Activated CD4-positive, CD25-positive, alpha-beta regulatory T cell treated with anti-CD3 and anti-CD28 coated beads, Interleukin-2, amount 50 U/mL, for 16 hours (primary cell): ENCODE results near the gene MAPK10.

Experiments
- DNase-seq: peaks from one replicate; pipeline ENCODE4 v3.0.0-alpha.2; 2020; ENCODE audit warnings: low read depth, low spot score

Gene MAPK10

DNA sequence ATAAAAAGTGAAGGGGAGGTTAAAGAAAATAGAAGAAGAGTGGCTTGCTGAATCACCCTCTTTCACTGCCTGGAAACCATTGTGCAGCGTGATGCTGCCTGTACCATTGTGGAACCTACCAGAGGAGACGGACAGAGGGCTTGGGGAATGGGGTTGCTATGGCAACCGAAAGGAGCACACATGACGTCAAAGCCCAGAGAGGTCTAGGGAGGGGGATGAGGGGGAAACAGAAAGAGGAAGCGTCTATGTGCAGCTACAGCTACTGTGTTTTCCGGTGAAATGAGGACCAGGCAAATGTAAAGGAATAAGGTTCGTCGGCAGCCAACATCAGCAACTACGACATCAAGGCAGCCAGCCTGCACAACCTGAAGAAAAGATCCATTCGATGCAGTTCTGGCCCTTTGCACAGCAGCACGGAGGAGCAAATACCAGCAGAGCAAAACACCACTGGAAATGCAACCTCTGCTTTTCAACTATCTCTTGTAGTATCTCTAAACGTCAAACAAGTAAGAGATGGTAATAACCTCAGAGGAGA is at the start of gene MAPK10:
Gene MAPK10, minus strand, starts transcription at position 110 of the 535 bp plus-strand sequence.
- DNase-seq, result no peak

DNA sequence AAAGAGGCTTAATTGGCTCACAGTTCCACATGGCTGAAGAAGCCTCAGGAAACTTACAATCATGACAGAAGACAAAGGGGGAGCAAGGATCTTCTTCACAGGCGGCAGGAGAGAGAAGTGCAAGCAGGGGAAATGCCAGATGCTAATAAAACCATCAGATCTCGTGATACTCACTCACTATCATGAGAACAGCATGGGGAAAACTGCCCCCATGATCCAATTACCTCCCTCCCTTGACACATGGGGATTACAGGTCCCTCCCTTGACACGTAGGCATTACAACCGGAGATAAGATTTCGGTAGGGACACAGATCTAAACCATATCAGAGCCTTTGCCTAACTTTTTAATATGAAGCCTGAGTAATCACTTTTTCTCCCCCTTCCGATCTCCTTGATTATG is 43.7 kb upstream of the MAPK10 start:
- DNase-seq, result no peak

DNA sequence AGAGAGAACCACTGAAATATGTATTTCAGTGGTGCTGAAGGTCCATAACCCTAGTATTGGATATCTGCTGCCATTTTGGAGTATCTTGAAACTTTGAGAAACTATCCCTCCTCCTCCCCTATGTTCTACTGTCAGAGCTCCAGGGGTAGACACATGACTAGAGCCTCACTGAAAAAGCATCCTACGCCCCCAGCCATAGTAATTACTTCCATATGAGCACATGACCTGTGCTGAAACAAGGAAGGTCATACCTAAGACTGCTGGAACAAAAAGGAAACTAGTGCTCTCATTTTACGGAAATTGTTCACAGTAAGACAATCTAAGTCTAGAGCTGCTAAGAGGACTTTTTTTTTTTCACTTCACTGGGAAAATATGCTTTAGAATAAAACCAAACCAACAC is 42.0 kb upstream of the MAPK10 start:
- DNase-seq, result no peak

DNA sequence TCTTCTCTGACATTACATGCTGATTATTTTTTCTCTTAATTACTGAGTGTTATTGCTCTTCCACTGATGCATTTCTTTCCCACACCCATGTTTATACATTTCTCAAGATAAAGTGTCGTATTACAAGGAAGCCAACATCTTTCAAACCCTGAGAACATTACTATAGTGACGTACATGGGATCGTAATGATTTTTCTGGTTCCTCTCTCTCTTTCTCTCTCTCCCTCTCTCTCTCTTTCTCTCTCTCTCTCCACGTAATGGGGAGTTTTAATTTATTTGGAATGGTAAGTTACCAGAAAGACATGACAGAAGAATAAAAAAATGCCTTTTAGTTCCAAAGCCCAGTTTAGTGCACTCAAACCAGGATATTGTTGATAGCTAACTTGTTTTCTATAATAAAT is 40.4 kb upstream of the MAPK10 start:
- DNase-seq, result no peak

DNA sequence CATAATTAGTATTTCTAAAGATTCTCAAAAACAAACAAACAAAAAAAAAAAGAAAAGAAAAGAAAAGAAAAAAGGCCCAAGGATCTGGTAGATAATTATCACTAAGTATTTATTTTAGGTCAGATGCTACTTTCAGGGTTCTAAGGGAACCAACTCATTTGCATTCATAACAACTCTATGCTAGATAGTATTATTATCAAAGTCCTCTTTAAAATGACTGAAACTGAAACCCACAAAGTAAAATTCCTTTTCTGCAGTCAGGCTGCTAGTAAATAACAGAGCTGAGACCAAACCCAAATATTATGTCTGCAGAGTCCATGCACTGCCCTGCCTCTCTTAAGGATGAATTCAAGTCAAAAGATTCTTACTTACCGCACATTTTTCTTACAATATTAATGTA is 38.3 kb upstream of the MAPK10 start:
- DNase-seq, result no peak

DNA sequence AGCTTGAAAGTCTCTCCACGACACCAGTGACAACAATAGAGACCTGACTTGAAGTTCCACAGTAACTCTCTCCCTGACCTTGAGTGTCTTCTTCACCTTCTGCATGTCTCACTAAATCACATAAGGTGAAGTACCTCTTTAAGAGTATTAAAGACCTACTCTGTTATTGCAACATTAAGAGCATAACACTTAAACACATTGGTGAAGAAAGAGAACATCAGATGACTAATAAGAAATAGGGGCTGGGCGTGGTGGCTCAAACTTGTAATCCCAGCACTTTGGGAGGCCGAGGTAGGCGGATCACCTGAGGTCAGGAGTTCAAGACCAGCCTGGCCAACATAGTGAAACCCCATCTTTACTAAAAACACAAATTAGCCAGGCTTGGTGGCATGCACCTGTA is 33.9 kb upstream of the MAPK10 start:
- no peak for DNase-seq

DNA sequence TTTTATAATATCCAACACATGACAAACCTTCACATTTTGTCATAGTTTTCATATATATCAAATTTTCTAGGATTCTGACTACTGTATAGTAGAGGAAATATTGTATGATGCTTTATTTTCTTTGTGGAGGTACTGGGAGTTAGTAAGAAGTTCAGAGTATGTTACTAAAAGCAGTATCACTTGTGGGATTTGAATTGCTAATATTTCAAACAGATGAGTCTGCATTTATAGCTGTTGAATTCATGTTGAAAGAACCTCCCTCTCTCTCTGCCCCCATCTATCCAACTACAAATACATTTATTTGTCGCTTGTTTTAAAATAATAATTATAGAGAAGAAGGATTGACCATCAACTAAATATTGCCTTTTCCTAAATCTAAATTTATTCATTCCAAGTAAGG is 29.8 kb upstream of the MAPK10 start:
- no peak for DNase-seq

DNA sequence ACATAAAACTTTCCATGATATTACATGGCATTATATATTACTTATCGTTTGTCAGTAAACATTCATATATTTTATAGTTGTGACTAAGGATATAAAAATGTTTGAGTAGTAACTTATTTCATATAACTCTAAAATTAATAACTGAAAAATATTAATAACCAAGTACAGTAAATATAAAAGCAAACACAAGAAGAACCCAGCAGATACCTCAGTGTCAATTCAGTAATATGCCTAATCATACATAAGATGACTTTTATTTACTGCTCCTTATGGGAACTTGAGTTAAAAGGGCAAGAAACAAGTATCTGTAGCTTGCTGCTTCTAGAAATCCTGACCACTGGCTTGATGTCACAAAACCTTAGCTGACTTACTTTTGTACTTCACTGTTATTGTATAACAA is 28.4 kb upstream of the MAPK10 start:
- no peak for DNase-seq

DNA sequence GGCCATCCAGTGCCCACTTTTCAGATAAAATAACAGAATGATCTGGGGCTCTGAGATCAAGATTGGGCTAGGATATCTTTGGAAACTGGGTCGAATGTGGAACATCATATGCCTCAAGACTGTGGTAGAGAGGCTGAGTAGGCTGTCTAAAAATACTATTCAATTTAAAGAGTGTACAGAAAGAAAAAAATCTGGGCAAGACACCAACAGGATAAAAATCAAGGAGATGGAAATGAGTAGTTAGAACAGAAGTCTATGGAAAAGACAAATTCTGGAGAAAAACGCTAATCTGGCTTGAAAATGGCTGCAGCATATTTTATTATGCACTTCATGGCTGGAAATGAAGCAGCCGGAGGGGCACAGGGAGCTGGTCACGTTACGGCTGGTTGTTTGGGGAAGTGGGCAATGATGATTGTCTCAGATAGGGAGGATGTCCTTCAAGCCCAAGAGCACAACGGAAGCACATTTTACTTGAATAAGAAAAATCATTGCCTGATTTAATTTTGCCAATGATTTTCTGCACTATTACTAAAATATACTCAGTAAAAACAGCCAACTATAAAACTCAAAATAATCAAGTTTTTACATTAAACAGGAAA is 27.1 kb upstream of the MAPK10 start:
- no peak for DNase-seq

DNA sequence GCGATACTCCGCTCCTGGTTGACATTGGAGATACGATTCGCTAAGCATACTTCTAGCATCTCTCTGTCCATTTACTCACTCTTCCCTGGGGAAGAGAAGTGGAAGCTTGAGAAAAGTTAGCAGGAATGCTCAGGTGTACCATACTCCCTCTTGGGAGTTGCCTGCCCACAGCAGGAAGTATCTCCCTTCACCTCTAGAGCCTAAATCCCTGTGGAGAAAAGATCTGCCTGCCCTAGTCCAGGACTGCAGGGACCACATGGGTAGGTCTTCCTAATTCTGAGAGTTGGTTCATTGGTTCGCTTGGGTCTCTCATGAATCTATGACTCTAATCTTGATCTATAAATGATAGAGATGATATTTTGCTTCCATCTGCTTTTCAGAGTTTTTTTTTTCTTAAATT is 26.3 kb upstream of the MAPK10 start:
- DNase-seq, result no peak

DNA sequence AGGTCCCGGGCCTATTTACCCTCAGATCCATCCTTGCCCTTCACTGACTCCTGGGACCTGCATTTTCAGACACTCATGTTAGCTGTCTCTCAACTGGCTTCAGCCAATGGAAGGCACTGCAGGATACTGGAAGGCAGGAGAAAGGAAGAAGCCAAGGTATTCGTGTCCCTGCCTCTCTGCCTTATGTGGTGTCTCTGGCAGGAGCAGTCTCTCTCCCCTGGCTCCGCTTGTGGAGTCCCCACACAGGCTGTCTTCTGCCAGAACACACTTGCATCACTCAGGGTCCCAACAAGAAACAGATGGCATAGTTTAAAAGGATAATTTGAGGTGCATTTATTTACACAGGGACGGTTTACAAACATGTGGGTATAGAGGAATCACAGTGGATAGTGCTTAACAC is 21.6 kb upstream of the MAPK10 start:
- DNase-seq, result no peak

DNA sequence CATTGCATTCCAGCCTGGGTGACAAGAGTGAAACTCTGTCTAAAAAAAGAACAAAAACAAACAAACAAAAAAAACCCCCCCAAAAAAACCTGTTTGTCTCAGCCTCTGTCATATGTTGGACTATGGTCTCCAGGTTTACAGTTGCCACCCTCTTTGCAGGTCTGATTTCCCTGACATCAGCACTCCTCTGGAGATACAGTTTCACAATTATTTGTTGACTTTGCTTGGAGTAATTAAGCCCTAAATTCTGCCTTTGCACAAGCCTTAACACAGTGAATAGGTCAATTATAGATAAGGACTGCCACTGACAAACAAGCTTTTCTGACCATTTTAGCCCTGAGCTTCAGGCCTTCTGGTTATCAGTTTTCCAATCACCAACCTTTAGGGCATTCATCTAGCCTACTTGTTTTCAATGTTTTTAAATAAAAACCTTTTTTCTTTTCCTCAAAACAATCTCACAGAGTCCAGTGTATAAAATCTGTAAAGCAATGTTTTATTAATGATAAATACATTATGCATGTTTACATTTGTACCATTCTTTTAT is 20.4 kb upstream of the MAPK10 start:
- DNase-seq, result no peak

DNA sequence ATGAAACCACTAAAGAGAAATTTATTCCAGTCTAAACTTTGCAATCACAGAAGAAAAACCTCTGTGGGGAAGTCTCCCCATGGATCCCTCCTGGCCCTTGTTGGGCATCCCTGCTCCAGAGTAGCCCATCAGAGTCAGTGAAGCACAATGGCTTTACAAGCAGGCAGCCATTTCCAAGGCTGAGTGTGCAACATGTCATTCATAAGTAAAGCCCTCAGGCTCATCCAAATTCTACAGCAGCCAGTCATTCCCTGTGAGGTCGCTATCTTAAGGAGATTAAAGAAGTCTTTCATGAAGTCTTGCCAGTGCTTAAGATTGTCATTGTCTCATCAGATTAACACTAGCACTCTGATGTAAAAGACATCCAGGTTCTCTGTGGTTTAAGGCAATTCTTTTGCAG is 17.0 kb upstream of the MAPK10 start:
- no peak for DNase-seq

DNA sequence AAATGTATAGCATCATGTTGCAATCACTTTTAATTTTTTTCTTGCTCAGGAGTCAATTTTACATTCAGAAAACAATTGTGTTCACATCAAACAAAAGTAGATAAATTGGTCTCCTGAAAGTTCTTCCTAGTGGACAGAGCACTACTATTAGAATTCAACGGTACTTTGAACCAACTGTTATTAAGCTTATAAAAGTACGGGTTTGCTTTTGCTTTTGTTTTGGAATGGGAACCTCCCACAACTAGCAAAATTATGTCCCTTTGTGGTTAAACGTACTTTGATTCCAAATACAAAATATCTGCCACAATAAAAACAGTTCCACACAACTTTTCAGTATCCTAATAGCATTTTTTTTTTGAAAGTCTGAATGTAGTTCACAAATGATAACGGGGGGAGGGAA is 8.6 kb upstream of the MAPK10 start:
- DNase-seq, result no peak

DNA sequence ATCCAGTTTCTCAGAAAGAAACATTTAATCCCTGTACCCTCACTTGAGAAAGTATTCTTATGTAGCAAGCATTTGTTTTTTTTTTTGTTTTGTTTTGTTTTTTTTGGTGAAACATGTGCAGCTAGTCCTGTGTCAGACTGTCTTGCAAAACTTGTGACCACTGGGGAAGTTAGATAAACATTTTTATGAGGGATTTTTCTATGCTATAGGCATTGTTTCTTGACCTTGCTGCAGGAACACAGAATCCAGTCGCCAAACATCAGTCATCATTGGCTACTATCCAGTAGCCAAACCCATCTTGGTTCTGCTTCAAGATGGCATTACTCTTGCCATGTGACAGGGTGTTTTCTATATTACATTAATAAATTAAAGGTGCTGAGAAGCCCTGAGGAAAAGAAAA is 7.7 kb upstream of the MAPK10 start:
- no peak for DNase-seq

DNA sequence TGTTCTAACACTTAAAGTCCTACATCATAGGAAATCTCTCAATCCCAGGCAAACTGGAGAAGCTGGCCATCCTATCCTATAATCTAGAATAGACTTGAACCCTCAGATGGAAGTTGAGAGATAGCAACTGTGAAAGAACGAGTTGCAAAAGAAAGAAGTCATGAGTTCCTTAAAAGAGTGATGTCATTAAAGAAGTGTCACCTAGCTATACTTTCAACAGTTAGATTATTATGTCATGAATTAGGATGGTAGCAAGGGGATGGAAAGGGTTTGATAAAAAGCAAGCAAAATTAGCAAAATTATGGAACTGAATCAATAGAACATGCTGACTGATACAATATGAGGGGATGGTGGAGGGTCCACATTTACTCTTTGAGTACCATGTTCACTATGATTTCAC is 7.1 kb upstream of the MAPK10 start:
- DNase-seq, result no peak

DNA sequence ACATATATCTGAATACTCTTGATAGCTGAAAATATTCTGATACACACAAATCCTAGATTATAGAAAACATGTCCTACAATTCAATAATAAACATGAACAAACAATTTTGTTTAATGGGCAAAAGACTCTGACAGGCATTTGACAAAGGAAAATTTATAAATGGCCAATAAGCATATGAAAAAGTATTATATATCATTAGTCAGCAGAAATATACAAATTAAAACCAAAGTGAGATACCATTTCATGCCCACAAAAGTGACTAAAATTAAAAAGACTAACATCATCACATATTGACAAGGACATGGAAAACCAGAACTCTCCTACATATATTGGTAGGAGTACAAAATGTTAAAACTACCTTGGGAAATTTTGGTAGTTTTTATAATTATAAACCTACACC is 2.7 kb upstream of the MAPK10 start:
- no peak for DNase-seq

DNA sequence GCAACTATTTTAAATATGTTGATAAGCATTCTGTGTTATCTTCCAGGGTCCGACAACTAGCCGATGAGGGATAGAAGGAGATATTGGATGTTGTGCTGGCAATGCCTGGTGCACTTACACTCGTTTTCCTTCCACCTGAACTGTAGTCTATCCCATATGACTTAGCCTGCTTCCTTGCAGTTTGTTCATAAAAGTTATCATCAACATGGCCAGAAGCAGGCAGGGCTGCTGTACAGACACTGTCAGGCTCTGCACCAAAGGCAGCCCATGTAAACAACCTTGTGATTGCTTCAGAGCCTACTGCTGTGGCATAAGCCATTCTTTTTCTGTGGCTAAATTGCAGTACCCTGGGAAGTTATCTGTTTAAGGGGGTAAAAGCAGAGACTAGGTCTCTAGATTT is 1.6 kb downstream of the MAPK10 start:
- no peak for DNase-seq

DNA sequence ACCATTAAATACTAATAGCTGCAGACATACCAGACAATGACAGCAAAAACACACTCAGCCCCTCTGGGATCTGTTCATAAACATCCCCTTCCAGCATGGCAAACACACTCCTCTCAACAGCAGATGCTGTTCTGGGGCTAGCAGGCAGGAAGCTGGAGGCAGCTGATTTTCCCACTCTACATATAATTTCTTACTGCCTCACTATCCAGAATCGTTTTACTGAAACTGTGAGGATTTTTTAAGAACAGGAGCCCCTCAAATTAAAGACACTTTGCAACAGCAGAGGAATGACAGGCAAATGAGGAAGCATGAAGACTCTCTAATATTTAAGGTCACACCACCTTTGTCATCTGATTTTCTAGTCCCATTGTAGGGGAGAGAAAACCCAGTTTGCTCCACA is 2.2 kb downstream of the MAPK10 start:
- no peak for DNase-seq

DNA sequence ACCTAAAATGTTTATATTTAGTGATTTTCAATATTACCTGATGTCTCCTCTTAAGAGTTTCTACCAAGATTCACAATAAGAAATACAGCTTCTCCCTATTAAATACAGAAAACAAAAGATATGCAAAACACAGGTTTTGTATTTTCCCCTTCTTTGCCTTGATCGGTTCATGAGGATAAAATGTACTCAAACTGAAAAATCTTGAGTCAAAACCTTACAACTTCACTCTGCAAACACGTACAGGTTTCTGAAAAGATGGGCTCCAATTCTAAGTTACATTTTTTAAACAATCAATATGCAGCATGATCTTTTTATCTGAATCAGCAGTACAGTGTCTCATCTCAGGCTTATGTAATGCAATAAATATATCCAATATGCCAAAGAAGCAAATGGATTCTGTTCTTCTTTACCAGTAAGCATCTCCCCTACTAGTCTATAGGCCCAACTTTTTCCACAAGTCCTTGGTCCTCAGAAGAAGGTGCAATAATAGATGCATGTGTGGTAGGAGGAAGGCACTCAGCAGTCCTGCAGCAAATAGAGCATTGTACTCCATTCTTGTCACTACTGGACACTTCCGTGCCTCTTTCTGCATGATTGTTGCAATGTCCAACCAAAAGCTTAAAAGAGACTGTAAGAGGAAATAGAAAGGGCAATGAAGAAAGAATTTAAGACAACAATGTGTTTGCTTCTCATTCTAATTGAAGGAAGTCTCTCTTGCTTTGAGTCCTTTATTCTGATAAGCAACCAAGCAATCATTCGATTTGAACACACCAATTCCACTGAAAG is 3.2 kb downstream of the MAPK10 start:
- DNase-seq, result no peak

DNA sequence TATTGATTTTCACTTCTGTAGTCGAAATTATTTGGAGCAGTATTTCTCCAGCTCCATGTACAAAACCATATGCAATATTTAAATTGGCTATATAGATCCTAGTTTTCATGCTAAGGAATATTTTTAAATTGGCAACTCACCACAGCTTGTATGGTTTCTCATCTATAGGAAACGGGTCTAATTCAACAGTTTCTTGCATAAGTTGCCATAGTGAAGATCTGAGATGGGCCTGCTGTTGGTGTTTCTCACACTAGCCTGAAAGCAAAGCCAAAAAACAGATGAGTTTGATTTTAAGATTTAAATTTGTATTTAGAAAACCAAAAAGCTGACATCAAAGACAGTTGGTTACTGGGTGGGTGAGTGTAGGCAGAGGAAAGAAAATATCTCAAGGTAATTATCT is 5.5 kb downstream of the MAPK10 start:
- DNase-seq, result no peak

DNA sequence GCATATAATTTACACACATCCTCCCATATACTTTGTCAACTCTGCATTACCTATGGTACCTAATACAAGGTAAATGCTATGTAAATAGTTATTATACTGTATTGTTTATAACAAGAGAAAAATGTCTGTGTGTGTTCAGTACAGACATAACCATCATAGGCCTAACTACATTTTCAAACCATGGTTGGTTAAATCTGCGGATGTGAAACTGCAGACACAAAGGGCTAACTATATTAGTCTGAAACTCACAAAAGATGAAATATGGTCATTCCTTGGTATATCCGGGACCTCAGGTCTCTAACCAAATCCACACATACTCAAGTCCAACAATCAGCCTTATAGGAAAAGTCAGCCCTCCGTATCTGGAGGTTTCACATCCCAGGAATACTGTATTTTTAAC is 13.5 kb downstream of the MAPK10 start:
- DNase-seq, result no peak

DNA sequence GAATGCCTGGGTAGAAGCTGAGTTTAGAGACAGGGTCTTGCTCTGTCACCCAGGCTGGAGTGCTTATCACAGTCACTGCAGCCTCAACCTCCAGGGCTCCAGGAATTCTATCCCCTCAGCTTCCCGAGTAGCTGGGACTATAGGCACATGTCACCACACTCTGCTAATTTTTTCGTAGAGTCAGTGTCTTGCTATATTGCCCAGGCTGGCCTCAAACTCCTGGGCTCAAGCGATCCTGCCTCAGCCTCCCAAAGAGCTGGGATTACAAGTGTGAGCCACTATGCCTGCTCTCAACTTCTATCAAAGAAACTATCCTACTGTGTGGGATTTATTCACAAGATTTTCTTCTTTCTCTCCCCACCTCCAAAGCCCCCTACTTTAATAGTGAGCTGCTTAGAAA is 15.7 kb downstream of the MAPK10 start:
- no peak for DNase-seq
